ENCODE results near the gene CD79A. TPM values are rescaled to one million over a fixed set of nuclear protein-coding genes. Genes with fewer than 3 reads are reported as not detected.

The CD79A gene
- total RNA-seq, 1 experiment from 2014 or later, result 0.82 TPM

GRCh38 chr19:41849067-41849466 lies 28.0 kb upstream of the CD79A start:
- intact Hi-C loops (cut with micrococcal nuclease; ENCODE audit: unreplicated experiment), result no loop called here
- H3K27me3 Mint-ChIP-seq (ENCODE audit: insufficient read depth, unreplicated experiment), result peaks cover 24% of the 10 kb centered on the region
- ChIA-PET CTCF (no interaction called here), POLR2A (no interaction called here)
- BruUV-seq (replicated peaks), result no TSS peak
- no peak for DNase-seq
- no peak overlapping the region for H3K4me3 Mint-ChIP-seq (ENCODE audit: unreplicated experiment)
- no peak overlapping the region for H3K27ac Mint-ChIP-seq (ENCODE audit: unreplicated experiment)
- H3K9me3 ChIP-seq, result no peaks in the 10 kb centered on the region
- peaks cover 6% of the 10 kb centered on the region for H3K9me3 Mint-ChIP-seq (ENCODE audit: unreplicated experiment)
- no peaks in the 10 kb centered on the region for H3K4me1 Mint-ChIP-seq (ENCODE audit: low read depth, unreplicated experiment)
- H3K27me3 ChIP-seq (replicated peaks; ENCODE audit: control insufficient read depth, insufficient read depth, low read length), result no peaks in the 10 kb centered on the region
- H3K36me3 ChIP-seq (ENCODE audit: control insufficient read depth, insufficient read depth, low read length), result no peaks in the 10 kb centered on the region
- H3K4me3 ChIP-seq (ENCODE audit: low read depth, low read length), result no peak overlapping the region
- H3K4me1 ChIP-seq, result no peaks in the 10 kb centered on the region
- no peak for TF ChIP-seq CTCF (IDR thresholded peaks at IDR 0.05; ENCODE audit: insufficient read depth in 1 of 2, low read depth in 1 of 2, low read length in 1 of 2, severe bottlenecking in 1 of 2, unreplicated experiment in 1 of 2)
- H3K36me3 Mint-ChIP-seq (ENCODE audit: insufficient read depth, unreplicated experiment), result no peaks in the 10 kb centered on the region

GRCh38 chr19:41850381-41850780 lies 26.7 kb upstream of the CD79A start:
- Histone ChIP-seq H3K4me3 (ENCODE audit: low read depth, low read length) (no peak overlapping the region), H3K36me3 (ENCODE audit: control insufficient read depth, insufficient read depth, low read length) (no peaks in the 10 kb centered on the region), H3K4me1 (no peaks in the 10 kb centered on the region), H3K27me3 (replicated peaks; ENCODE audit: control insufficient read depth, insufficient read depth, low read length) (no peaks in the 10 kb centered on the region), H3K9me3 (no peaks in the 10 kb centered on the region)
- Mint-ChIP-seq H3K27ac (ENCODE audit: unreplicated experiment) (no peak overlapping the region), H3K9me3 (ENCODE audit: unreplicated experiment) (no peaks in the 10 kb centered on the region), H3K4me3 (ENCODE audit: unreplicated experiment) (no peak overlapping the region), H3K4me1 (ENCODE audit: low read depth, unreplicated experiment) (no peaks in the 10 kb centered on the region), H3K27me3 (ENCODE audit: insufficient read depth, unreplicated experiment) (peaks cover 29% of the 10 kb centered on the region), H3K36me3 (ENCODE audit: insufficient read depth, unreplicated experiment) (no peaks in the 10 kb centered on the region)
- POLR2A ChIA-PET, result no interaction called here
- CTCF ChIA-PET, result no interaction called here
- intact Hi-C loops (cut with micrococcal nuclease; ENCODE audit: unreplicated experiment), result no loop called here
- TF ChIP-seq CTCF (IDR thresholded peaks at IDR 0.05; ENCODE audit: insufficient read depth in 1 of 2, low read depth in 1 of 2, low read length in 1 of 2, severe bottlenecking in 1 of 2, unreplicated experiment in 1 of 2), result no peak
- DNase-seq, result no peak
- BruUV-seq (replicated peaks), result no TSS peak

GRCh38 chr19:41851456-41851855 lies 25.6 kb upstream of the CD79A start:
- intact Hi-C loops (cut with micrococcal nuclease; ENCODE audit: unreplicated experiment), result no loop called here
- TF ChIP-seq CTCF (IDR thresholded peaks at IDR 0.05; ENCODE audit: insufficient read depth in 1 of 2, low read depth in 1 of 2, low read length in 1 of 2, severe bottlenecking in 1 of 2, unreplicated experiment in 1 of 2), result no peak
- Mint-ChIP-seq H3K9me3 (ENCODE audit: unreplicated experiment) (no peaks in the 10 kb centered on the region), H3K27ac (ENCODE audit: unreplicated experiment) (no peak overlapping the region), H3K4me3 (ENCODE audit: unreplicated experiment) (no peak overlapping the region), H3K27me3 (ENCODE audit: insufficient read depth, unreplicated experiment) (peaks cover 24% of the 10 kb centered on the region), H3K4me1 (ENCODE audit: low read depth, unreplicated experiment) (no peaks in the 10 kb centered on the region), H3K36me3 (ENCODE audit: insufficient read depth, unreplicated experiment) (no peaks in the 10 kb centered on the region)
- DNase-seq, result no peak
- POLR2A ChIA-PET, result no interaction called here
- H3K9me3 ChIP-seq, result no peaks in the 10 kb centered on the region
- BruUV-seq (replicated peaks), result no TSS peak
- no peaks in the 10 kb centered on the region for H3K36me3 ChIP-seq (ENCODE audit: control insufficient read depth, insufficient read depth, low read length)
- no peaks in the 10 kb centered on the region for H3K27me3 ChIP-seq (replicated peaks; ENCODE audit: control insufficient read depth, insufficient read depth, low read length)
- no peaks in the 10 kb centered on the region for H3K4me1 ChIP-seq
- H3K4me3 ChIP-seq (ENCODE audit: low read depth, low read length), result no peak overlapping the region
- CTCF ChIA-PET, result no interaction called here
